BJ (cell line): ENCODE measurements around the gene LPAR3. TPM values are rescaled to one million over a fixed set of nuclear protein-coding genes. Genes with fewer than 3 reads are reported as not detected.

ENCODE experiments used
- CTCF ChIA-PET: fragments of 350-600 bp; formaldehyde crosslinking; extraction: SDS; loops from one replicate; lab custom pipeline; 2021; ENCODE audit warnings: antibody characterized with exemption, inconsistent platforms; lab: Yijun Ruan, JAX
- POLR2A ChIA-PET: fragments of 300-600 bp; sonication (Branson Sonifier 250); formaldehyde crosslinking; extraction: SDS; loops from one replicate; lab custom pipeline; 2021; ENCODE audit warnings: antibody characterized with exemption; lab: Charles Lee
- DNase-seq: peaks from one replicate; pipeline ENCODE4 v3.0.0-alpha.2; 2011; ENCODE audit warnings: low read depth
- H3K27me3 ChIP-seq: 2 replicates; pipeline ENCODE4 v1.6.0; 2011; ENCODE audit warnings: low read length; ENCODE audit not compliant: control insufficient read depth, insufficient read depth
- H3K36me3 ChIP-seq: 2 replicates; pipeline ENCODE4 v1.5.1; 2011; ENCODE audit warnings: low read length; ENCODE audit not compliant: control insufficient read depth, insufficient read depth
- H3K4me3 ChIP-seq: 2 replicates; pipeline ENCODE4 v1.5.1; 2011; ENCODE audit warnings: low read depth, mild to moderate bottlenecking, control low read depth, low read length
- CTCF ChIP-seq: IDR thresholded peaks from 2 replicates; pipeline ENCODE4 v1.5.1; 2011; ENCODE audit warnings: low read depth, mild to moderate bottlenecking, control low read depth, inconsistent platforms, low read length, moderate library complexity; ENCODE audit not compliant: insufficient read depth
- polyA plus RNA-seq: library from polyadenylated mRNA; depleted of rRNA; stranded (reverse); fragments of >200 nt; gene quantifications from 2 replicates; pipeline ENCODE4 v1.2.3, GENCODE V29; 2011

Gene LPAR3
- polyA plus RNA-seq, 1 experiment = 0.05 TPM

GRCh38 chr1:84770481-84770880 is 122.5 kb downstream of the LPAR3 start:
- no peak for DNase-seq
- H3K4me3 ChIP-seq = no peak overlapping the region
- no peaks in the 10 kb centered on the region for H3K36me3 ChIP-seq
- H3K27me3 ChIP-seq = peaks cover 3% of the 10 kb centered on the region
- TF ChIP-seq CTCF = no peak
- CTCF ChIA-PET = interaction anchor here (4.1 kb wide), 1 partner anchor 10 kb away, joined by 66 read pairs; no protein-coding TSS in a partner anchor
- POLR2A ChIA-PET = no interaction called here

GRCh38 chr1:84769636-84770035 is 123.4 kb downstream of the LPAR3 start:
- CTCF ChIA-PET = interaction anchor here (1.2 to 4.1 kb wide), 3 partner anchors 10 to 165 kb away, joined by 3 to 66 read pairs (median 4); no protein-coding TSS in a partner anchor
- Histone ChIP-seq H3K27me3 (peaks cover 10% of the 10 kb centered on the region), H3K4me3 (no peak overlapping the region), H3K36me3 (no peaks in the 10 kb centered on the region)
- POLR2A ChIA-PET = no interaction called here
- no peak for TF ChIP-seq CTCF
- DNase-seq = no peak

- ChIA-PET CTCF (interaction anchor here (1.2 to 1.5 kb wide), 2 partner anchors 15 to 166 kb away, joined by 3 to 4 read pairs; no protein-coding TSS in a partner anchor), POLR2A (no interaction called here)
- Histone ChIP-seq H3K36me3 (no peaks in the 10 kb centered on the region), H3K4me3 (no peak overlapping the region), H3K27me3 (peaks cover 13% of the 10 kb centered on the region)
- no peak for TF ChIP-seq CTCF
- DNase-seq = no peak
Measured at GRCh38 chr1:84768634-84769033, 124.4 kb downstream of the LPAR3 start.

- TF ChIP-seq CTCF = no peak
- H3K27me3 ChIP-seq = peaks cover 15% of the 10 kb centered on the region
- no peak for DNase-seq
- CTCF ChIA-PET = interaction anchor here (0.6 to 7.8 kb wide), 5 partner anchors 7 to 312 kb away, joined by 3 to 66 read pairs (median 4); no protein-coding TSS in a partner anchor
- no peak overlapping the region for H3K4me3 ChIP-seq
- no peaks in the 10 kb centered on the region for H3K36me3 ChIP-seq
- POLR2A ChIA-PET = no interaction called here
Measured at GRCh38 chr1:84763912-84764680, 128.9 kb downstream of the LPAR3 start.

GRCh38 chr1:84762664-84763063 is 130.3 kb downstream of the LPAR3 start:
- no peak for DNase-seq
- ChIA-PET POLR2A (no interaction called here), CTCF (interaction anchor here (1.1 to 7.8 kb wide), 5 partner anchors 9 to 320 kb away, joined by 3 to 66 read pairs (median 9); no protein-coding TSS in a partner anchor)
- no peak for TF ChIP-seq CTCF
- Histone ChIP-seq H3K36me3 (no peaks in the 10 kb centered on the region), H3K4me3 (no peak overlapping the region), H3K27me3 (peaks cover 15% of the 10 kb centered on the region)
